Nephron (organoid): ENCODE measurements around the gene KDM5A.

Source experiments
- H3K27ac Mint-ChIP-seq, 3 experiments: 2 replicates each; pipeline ENCODE4 v1.8.0; 2020; ENCODE audit warnings: mixed read lengths in 3 of 3, mild to moderate bottlenecking in 2 of 3, moderate library complexity in 1 of 3
- H3K27me3 Mint-ChIP-seq: 2 replicates; pipeline ENCODE4 v1.8.0; 2021; ENCODE audit warnings: low read depth, mild to moderate bottlenecking, moderate library complexity, mixed read lengths
- H3K36me3 Mint-ChIP-seq: 2 replicates; pipeline ENCODE4 v1.8.0; 2020; ENCODE audit warnings: low read depth, mixed read lengths
- H3K4me1 Mint-ChIP-seq: 2 replicates; pipeline ENCODE4 v1.8.0; 2020; ENCODE audit warnings: mixed read lengths
- H3K4me3 Mint-ChIP-seq, 3 experiments: 2 replicates each; pipeline ENCODE4 v1.8.0; 2020; ENCODE audit warnings: mild to moderate bottlenecking in 3 of 3, mixed read lengths in 3 of 3, moderate library complexity in 2 of 3
- H3K9me3 Mint-ChIP-seq: 2 replicates; pipeline ENCODE4 v1.8.0; 2020; ENCODE audit warnings: mixed read lengths
- TF ChIP-seq, protein P1 (sequence below), 3 experiments: fragments of 200-600 bp; sonication (generic); IDR thresholded peaks; one replicate each; pipeline ENCODE4 v1.5.0; 2021; ENCODE audit warnings: antibody characterized with exemption in 3 of 3; ENCODE audit not compliant: unreplicated experiment in 3 of 3

The KDM5A gene

DNA sequence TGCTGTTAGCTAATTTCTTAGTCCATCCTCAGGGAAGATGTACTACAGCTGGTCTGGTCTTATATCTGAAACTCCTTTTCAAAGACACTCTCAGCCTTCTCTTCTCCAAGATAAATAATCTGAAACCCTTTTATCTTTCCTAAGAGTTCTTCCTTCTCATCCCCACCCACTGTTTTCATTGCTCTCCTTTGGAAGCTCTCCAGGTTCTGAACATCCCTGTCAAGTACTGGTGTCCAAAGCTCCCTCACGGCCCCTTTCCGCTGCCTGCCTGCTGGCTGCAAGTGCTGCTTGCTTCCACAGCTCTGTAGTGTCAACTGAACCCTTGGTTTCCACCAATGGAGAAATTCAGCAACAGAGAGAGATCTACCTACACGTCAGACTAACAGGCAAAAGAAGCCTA lies 119.9 kb downstream of the KDM5A start:
- Mint-ChIP-seq H3K27ac (peak overlapping the region; percentile 93 to 96 (median 95)), H3K4me1 (peaks cover 74% of the 10 kb centered on the region), H3K9me3 (no peaks in the 10 kb centered on the region), H3K27me3 (no peaks in the 10 kb centered on the region), H3K36me3 (no peaks in the 10 kb centered on the region), H3K4me3 (peak overlapping the region in 2 of 3 experiments; percentile 6 to 41)
- TF ChIP-seq, protein P1, sequence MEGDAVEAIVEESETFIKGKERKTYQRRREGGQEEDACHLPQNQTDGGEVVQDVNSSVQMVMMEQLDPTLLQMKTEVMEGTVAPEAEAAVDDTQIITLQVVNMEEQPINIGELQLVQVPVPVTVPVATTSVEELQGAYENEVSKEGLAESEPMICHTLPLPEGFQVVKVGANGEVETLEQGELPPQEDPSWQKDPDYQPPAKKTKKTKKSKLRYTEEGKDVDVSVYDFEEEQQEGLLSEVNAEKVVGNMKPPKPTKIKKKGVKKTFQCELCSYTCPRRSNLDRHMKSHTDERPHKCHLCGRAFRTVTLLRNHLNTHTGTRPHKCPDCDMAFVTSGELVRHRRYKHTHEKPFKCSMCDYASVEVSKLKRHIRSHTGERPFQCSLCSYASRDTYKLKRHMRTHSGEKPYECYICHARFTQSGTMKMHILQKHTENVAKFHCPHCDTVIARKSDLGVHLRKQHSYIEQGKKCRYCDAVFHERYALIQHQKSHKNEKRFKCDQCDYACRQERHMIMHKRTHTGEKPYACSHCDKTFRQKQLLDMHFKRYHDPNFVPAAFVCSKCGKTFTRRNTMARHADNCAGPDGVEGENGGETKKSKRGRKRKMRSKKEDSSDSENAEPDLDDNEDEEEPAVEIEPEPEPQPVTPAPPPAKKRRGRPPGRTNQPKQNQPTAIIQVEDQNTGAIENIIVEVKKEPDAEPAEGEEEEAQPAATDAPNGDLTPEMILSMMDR (IDR thresholded peaks at IDR 0.05; ENCODE audit: unreplicated experiment in 3 of 3), result no peak

DNA sequence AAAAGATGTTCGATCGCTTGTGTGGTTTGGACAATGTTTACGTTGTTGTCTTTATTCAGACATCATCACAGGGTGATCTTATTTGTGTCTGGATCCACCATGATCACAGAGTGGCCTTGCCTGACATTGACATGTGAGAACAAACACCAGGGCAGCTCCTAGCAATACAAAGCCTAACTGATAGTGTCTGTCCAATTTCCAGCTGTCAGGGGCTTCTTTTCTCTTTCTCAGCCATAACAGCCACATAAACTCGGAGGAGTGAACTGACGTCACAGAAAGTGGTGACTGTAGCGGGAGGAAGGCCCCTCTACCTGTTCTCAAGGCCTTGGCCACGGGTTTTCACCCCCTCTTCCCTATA lies 120.7 kb downstream of the KDM5A start:
- TF ChIP-seq, protein P1 (IDR thresholded peaks at IDR 0.05; ENCODE audit: unreplicated experiment in 3 of 3), result no peak
- Mint-ChIP-seq H3K27me3 (no peaks in the 10 kb centered on the region), H3K4me3 (no peak overlapping the region), H3K27ac (peak overlapping the region; percentile 93 to 96 (median 95)), H3K9me3 (no peaks in the 10 kb centered on the region), H3K36me3 (no peaks in the 10 kb centered on the region), H3K4me1 (peaks cover 77% of the 10 kb centered on the region)

DNA sequence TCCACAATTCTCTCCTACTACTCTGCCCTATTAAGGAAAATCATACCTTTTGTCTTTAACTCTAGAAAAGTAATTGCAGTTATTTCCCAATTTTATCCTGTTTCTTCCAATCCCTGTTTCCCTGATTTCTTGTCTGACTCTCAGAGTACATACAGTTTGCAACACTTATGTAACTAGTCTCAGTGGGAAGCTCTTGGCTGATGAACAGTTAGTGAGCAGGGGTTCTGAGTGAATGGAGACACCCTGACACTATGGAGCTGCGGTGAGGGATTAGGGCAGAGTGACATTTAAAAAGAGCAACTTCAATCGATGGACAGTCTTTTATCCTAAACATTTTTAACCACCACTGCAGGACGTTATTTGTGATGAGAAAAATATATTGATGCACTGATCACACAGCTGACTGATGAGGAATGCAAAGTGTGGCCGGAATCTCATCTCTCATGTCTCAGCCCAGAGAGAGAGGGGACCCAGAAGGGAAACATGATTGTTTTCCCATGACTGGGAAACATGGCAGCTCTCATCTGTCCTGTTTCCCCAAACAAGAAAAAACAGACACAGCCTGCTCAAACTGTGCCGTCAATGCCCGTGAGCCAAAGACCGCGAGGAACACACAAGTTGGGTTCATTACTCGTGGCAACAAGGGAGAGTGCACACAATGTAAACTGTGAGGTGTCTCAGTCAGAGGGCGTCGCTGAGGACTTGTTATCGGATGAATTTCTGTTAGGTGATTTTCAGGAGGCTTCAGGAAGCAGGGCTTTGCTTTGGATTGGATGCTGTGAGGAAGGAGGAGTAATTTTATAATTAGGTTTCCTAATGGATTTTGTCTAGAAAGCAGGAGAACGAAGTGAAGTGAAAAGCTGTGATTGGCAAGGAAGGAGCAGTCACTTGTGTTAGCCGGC lies 121.3 kb downstream of the KDM5A start:
- TF ChIP-seq, protein P1 (IDR thresholded peaks at IDR 0.05; ENCODE audit: unreplicated experiment in 3 of 3), result no peak
- peaks cover 79% of the 10 kb centered on the region for H3K4me1 Mint-ChIP-seq
- no peaks in the 10 kb centered on the region for H3K36me3 Mint-ChIP-seq
- no peaks in the 10 kb centered on the region for H3K9me3 Mint-ChIP-seq
- H3K4me3 Mint-ChIP-seq, result peak overlapping the region in 2 of 3 experiments; percentile 10 to 14
- H3K27me3 Mint-ChIP-seq, result no peaks in the 10 kb centered on the region
- H3K27ac Mint-ChIP-seq, result peak overlapping the region; percentile 93 to 96 (median 95)

DNA sequence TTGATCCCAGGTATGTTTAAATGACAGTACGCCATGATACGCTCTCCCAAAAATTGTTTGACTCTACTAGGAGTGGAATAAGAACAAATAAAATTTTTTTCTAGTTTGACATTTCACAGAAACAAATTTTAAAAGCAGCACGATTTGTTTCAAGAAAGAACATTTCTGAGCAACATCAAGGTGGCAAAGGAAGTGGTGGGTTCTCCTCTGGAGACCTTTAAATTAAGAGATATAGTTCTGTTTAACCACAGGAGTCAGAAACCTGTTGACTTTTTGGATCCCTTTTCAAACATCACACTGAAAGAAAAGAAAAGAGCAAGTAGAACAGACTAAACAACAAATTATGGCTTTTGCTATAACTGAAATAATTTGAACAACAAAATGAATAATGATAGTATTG lies 124.0 kb downstream of the KDM5A start:
- Mint-ChIP-seq H3K27me3 (no peaks in the 10 kb centered on the region), H3K36me3 (no peaks in the 10 kb centered on the region), H3K4me1 (peaks cover 79% of the 10 kb centered on the region), H3K27ac (peak overlapping the region in 1 of 3 experiments; percentile 27), H3K4me3 (no peak overlapping the region), H3K9me3 (no peaks in the 10 kb centered on the region)
- TF ChIP-seq, protein P1 (IDR thresholded peaks at IDR 0.05; ENCODE audit: unreplicated experiment in 3 of 3), result no peak

- Mint-ChIP-seq H3K27me3 (no peaks in the 10 kb centered on the region), H3K4me1 (peaks cover 75% of the 10 kb centered on the region), H3K36me3 (no peaks in the 10 kb centered on the region), H3K9me3 (no peaks in the 10 kb centered on the region), H3K27ac (peak overlapping the region; percentile 81 to 90 (median 89)), H3K4me3 (no peak overlapping the region)
- TF ChIP-seq, protein P1 (IDR thresholded peaks at IDR 0.05; ENCODE audit: unreplicated experiment in 3 of 3), result no peak
Measured at GRCh38 chr12:264269-264668, 124.9 kb downstream of the KDM5A start.

- Mint-ChIP-seq H3K4me1 (peaks cover 69% of the 10 kb centered on the region), H3K36me3 (no peaks in the 10 kb centered on the region), H3K4me3 (peak overlapping the region in 1 of 3 experiments; percentile 18), H3K27ac (peak overlapping the region; percentile 81 to 90 (median 89)), H3K27me3 (no peaks in the 10 kb centered on the region), H3K9me3 (no peaks in the 10 kb centered on the region)
- TF ChIP-seq, protein P1 (IDR thresholded peaks at IDR 0.05; ENCODE audit: unreplicated experiment in 3 of 3), result no peak
Measured at GRCh38 chr12:263574-263973, 125.5 kb downstream of the KDM5A start.
